GM19351 (cell line): Measurements from ENCODE around the gene DOCK10.
"Not testable (repeated sequence)": the region's sequence is repeated elsewhere in the genome, so short reads cannot be mapped to it uniquely, and the experiment has no call there.

Source experiments
- ATAC-seq: cut with Tn5 transposase; IDR thresholded peaks from one replicate; pipeline ENCODE4 v1.9.1; 2021; ENCODE audit warnings: mild to moderate bottlenecking, moderate library complexity; ENCODE audit not compliant: unreplicated experiment

The DOCK10 gene

GRCh38 chr2:224925061-224925809 is 117.0 kb downstream of the DOCK10 start:
- peak; percentile 25 for ATAC-seq

DNA sequence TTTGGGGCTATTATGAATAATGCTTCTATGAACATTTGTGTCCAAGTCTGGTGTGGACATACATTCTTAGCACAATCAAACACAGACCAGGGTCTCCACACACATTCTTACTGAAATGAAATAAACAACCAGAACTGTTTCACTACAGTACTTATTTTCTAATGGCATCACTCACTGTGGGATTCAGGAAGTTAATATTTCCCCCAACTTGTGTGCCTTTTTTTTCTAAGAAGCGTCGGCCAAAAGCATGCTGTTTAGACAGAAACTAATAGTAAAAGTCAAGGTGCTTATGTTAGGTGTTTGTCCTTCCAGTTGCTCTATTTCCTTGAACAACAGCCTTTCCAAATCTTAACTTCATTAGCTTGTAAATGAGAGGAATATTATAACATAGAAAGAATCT is 117.6 kb downstream of the DOCK10 start:
- no peak for ATAC-seq

DNA sequence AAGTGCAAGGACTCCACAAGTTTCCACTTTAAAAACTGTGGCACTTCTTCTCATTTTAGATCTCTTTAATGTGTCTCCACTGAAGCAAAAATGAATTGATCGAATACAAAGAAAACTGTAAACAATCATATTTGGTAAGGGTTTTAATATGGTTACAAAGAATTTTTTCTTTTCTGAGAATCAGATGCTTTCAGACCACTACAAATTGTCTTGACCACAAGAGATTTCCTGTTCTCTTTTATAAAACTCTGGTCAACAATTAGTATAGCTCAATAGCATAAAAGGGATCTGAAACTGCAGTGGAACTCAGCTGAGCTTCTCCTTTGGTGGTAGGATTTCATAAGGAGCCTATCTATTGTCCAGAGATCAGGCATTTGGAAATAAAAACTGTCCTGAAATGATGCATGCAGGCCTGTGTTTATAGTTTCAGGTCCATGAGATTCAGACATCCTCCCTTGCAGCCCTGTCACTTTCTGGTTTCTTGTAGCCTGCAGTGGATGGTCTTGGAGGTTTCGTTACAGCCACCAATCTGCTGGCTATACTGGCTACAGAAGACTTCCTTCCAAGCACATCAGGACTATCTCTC is 120.0 kb downstream of the DOCK10 start:
- ATAC-seq: peak; percentile 70

DNA sequence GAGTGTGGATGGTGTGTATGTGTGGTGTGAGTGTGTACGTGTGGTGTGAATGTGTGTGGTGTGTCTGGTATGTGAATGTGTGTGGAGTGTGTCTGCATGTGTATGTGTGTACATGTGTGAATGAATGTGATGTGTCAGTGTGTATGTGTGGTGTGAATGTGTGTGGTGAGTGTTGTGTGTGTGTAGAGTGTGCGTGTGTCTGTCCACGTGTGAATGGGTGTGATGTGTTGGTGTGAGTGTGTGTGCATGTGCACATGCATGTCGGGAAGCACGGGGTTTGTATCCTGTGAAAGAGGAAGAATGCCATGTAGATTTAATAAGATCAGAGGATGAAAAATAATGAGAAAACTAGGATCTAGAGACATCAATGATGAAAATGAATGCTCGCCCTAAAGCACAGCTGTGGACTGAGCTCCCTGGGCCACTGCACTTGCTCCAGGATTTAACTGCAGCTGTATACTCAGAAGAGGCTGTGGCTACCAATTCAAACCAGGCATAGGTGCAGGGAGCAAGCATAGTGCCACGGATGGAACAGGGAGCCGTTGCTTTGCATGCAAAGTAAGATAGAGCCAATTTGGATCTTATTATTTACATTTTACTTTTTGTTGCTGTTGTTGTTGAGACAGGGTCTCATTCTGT is 122.7 kb downstream of the DOCK10 start:
- ATAC-seq: no peak

- no peak for ATAC-seq
These were observed 123.4 kb downstream of the DOCK10 start for GRCh38 chr2:224918626-224919471.

DNA sequence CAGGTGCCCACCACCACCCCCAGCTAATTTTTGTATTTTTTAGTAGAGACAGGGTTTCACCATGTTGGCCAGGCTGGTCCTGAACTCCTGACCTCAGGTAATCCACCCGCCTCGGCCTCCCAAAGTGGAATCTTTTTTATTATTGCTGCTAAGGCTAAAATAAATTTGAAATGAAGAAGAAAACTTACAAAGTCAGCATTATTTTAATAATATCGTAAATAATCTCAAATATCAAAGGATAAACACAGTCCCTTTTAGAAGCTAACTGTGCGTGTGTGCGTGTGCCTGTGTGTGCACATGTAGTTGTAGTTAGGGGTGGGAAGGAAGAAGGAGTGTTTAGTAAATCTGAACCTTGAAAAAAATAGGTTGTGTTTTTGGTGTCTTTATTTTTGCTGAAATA is 125.0 kb downstream of the DOCK10 start:
- not testable (repeated sequence) for ATAC-seq

- ATAC-seq: no peak
These were observed 127.1 kb downstream of the DOCK10 start for GRCh38 chr2:224915136-224915535.

DNA sequence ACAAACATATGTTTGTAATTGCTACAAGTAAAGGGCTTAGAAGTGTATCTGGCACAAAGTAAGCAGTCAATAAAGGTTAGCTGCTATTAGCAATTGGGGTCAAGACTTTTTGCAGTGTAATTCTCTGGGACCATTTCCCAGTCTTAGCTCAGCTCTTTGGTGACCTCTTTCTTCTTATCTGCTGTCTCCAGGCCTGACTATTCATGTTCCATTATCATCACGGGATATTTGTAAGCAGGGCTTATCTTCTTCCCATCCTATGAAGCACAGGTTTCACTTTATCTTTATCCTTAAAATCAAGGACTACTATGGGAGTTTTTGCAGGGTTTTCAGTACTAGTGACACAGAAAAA is 131.7 kb downstream of the DOCK10 start:
- ATAC-seq: no peak

- ATAC-seq: peak; percentile 72
These were observed 132.2 kb downstream of the DOCK10 start for GRCh38 chr2:224909885-224910573.

DNA sequence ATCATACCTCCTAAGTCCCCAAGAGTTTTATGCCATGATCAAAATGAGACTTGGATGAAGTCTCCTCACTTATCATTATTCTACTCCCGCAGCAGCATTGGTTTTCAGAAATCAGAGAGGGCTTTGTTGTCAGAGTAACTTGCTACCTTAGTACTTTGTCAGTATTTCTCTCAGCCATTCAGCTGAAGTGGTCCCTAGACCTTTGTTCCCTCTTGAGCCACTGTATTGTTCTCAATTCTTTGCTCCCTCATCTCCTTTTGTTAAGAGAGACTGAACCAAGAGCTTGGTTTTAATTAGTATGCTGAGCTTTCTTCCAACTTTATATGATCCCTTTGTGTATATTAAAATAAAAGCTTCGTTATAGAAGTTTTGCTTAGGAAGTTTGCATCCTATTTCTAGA is 133.4 kb downstream of the DOCK10 start:
- ATAC-seq: no peak

GRCh38 chr2:224904381-224904780 is 137.9 kb downstream of the DOCK10 start:
- peak; percentile 75 for ATAC-seq

- no peak for ATAC-seq
These were observed 138.6 kb downstream of the DOCK10 start for GRCh38 chr2:224903621-224904020.

DNA sequence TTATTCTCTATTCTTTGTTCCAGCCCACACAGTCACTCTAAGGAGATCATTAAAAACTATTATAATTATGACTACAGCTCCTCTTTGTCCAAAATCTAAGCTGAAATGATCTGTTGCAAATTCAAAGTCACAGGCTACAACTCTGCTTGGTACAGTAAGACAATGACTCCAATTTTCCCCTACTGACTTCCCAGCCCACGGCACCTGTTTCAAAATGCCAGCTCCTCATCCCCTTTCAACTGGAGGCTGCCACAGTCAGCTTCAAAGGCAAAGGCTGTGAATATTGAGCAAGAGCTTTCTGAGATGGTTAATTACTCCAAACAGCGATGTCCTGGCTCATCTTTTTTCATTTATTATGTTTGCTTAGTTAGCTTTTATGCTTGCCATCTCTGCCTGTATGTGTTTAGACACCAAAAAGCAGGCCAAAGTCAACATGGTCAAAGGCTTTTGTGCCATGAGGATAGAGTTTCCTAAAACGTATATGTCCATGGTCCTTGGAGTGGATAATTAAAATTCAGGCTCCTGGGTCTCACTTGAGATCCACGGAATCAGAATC is 141.1 kb downstream of the DOCK10 start:
- no peak for ATAC-seq

GRCh38 chr2:224895377-224895776 is 146.9 kb downstream of the DOCK10 start:
- ATAC-seq: no peak

- ATAC-seq: peak; percentile 95
These were observed 147.9 kb downstream of the DOCK10 start for GRCh38 chr2:224894356-224894755.

DNA sequence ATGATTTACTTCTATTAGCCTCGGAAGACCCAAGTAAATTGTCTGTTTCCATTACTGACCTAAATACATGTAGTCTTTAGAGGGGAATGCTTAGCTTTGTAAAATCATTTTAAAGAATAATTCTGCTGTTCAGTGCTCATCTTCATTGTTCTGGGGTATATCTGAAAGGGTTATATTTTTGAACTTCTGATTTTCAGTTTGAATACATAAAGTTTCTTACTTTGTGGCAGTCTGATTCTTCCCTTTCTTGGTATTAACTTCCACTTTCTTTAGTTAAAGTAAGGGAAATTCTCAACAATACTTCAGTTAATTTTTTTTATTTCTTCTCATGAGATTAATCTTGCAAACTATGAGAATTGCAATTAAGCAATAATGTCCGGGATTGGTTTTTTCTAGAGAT is 148.4 kb downstream of the DOCK10 start:
- ATAC-seq: peak; percentile 40

GRCh38 chr2:224892574-224893204 is 149.6 kb downstream of the DOCK10 start:
- ATAC-seq: no peak

- ATAC-seq: no peak
These were observed 151.9 kb downstream of the DOCK10 start for GRCh38 chr2:224890372-224890771.

- peak; percentile 45 for ATAC-seq
These were observed 155.1 kb downstream of the DOCK10 start for GRCh38 chr2:224887141-224887540.
